ENCODE data around the gene NELFA. TPM values are rescaled to one million over a fixed set of nuclear protein-coding genes. Genes with fewer than 3 reads are reported as not detected.

NELFA gene
- total and polyA plus RNA-seq, 8 donors: 13.6 to 30.9 (median 19.1) TPM

DNA sequence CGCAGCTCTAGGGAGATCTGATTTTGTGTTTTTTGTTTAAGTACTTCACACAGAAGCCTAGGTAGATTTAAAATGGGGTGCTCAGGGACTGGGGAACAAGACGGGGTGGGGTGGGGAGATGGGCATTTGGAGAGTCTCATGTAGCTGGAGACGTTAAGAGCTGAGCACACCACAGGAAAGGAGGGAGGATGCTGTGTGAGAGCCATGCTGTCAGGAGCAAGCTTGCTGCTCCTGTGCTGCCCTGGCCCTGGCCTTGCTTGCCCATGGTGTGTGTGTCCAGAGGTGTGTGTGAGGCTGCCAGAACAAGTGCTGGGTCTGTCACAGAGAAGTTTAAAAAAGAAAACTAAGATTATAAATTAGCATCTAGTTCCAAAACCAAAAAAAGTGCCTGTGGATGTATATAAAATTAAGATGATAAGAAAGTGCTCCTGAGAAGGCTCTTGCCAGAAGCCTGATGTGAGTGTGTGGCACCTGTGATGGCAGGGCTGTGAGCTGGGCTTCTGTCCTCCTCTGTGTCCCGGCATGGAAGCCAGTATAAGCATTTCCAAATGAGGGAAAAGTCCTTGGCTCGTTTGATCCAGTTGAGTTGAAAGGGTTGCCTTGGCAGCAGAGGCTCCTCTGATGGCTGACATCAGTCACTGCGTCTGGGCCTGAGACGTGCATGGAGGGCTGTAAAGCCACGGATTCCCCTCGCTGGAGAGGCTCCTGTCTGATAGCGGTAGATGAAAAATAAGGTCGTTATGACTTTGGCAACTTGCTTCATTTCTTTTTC, 63.5 kb downstream of the NELFA start:
- TF ChIP-seq, protein P1, sequence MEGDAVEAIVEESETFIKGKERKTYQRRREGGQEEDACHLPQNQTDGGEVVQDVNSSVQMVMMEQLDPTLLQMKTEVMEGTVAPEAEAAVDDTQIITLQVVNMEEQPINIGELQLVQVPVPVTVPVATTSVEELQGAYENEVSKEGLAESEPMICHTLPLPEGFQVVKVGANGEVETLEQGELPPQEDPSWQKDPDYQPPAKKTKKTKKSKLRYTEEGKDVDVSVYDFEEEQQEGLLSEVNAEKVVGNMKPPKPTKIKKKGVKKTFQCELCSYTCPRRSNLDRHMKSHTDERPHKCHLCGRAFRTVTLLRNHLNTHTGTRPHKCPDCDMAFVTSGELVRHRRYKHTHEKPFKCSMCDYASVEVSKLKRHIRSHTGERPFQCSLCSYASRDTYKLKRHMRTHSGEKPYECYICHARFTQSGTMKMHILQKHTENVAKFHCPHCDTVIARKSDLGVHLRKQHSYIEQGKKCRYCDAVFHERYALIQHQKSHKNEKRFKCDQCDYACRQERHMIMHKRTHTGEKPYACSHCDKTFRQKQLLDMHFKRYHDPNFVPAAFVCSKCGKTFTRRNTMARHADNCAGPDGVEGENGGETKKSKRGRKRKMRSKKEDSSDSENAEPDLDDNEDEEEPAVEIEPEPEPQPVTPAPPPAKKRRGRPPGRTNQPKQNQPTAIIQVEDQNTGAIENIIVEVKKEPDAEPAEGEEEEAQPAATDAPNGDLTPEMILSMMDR (IDR thresholded peaks at IDR 0.05): no peak
- DNase-seq (no peak), ATAC-seq (no peak), FAIRE-seq (no peak)
- H3K27me3 ChIP-seq: no peaks in the 10 kb centered on the region
- intact Hi-C loops (cut with DNase I): no loop called here
- H3K9me3 ChIP-seq: no peaks in the 10 kb centered on the region
- no peak overlapping the region for H3K27ac ChIP-seq
- H3K4me3 ChIP-seq: no peak overlapping the region
- peaks cover 0 to 11% (median 5%) of the 10 kb centered on the region in 3 donors for H3K4me1 ChIP-seq
- peaks cover 0 to 9% (median 0%) of the 10 kb centered on the region in 3 donors for H3K36me3 ChIP-seq
- WGBS, 2 donors: 82% methylated on average over 11 of the region's 11 CpGs

DNA sequence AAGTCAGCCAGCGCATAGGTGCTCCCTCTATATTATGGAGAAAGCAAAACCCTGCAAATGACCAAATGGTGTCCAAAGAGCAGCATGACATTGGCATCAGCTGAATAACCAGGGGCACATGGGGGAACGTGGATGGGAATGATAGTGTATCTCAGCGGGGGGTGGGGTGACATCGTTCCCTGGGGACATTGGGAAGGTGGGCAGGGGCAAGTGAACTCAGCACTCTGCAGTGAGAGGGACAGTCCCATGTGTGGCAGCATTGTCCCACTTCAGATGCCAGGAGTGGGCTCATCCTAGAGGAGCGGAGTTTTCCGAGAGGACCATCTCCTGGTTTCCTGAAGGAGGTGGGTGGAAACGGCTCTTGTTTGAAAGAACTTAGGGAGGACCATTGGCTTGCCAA, 64.8 kb downstream of the NELFA start:
- Histone ChIP-seq H3K4me3 (no peak overlapping the region), H3K27ac (no peak overlapping the region), H3K27me3 (no peaks in the 10 kb centered on the region), H3K4me1 (peaks cover 9 to 22% (median 12%) of the 10 kb centered on the region in 3 donors), H3K36me3 (peaks cover 0 to 9% (median 0%) of the 10 kb centered on the region in 3 donors), H3K9me3 (no peaks in the 10 kb centered on the region)
- FAIRE-seq (no peak), ATAC-seq (no peak), DNase-seq (no peak)
- intact Hi-C loops (cut with DNase I): no loop called here
- WGBS, 2 donors: 95 to 97% methylated on average over 7 of the region's 7 CpGs
- TF ChIP-seq, protein P1 (IDR thresholded peaks at IDR 0.05): no peak

- H3K9me3 ChIP-seq: no peaks in the 10 kb centered on the region
- TF ChIP-seq, protein P1 (IDR thresholded peaks at IDR 0.05): no peak
- peaks cover 9 to 22% (median 15%) of the 10 kb centered on the region in 3 donors for H3K4me1 ChIP-seq
- H3K4me3 ChIP-seq: no peak overlapping the region
- intact Hi-C loops (cut with DNase I): no loop called here
- peak overlapping the region in 3 of 4 donors; percentile 26 to 62 (median 61) for H3K27ac ChIP-seq
- ATAC-seq (peak; percentile 11 to 24 (median 18)), DNase-seq (no peak), FAIRE-seq (no peak)
- H3K36me3 ChIP-seq: peaks cover 0 to 9% (median 0%) of the 10 kb centered on the region in 3 donors
- 84 to 88% methylated on average over 7 of the region's 7 CpGs for WGBS, 2 donors
- H3K27me3 ChIP-seq: no peaks in the 10 kb centered on the region
Observed at GRCh38 chr4:1940566-1940965, 68.2 kb downstream of the NELFA start.

DNA sequence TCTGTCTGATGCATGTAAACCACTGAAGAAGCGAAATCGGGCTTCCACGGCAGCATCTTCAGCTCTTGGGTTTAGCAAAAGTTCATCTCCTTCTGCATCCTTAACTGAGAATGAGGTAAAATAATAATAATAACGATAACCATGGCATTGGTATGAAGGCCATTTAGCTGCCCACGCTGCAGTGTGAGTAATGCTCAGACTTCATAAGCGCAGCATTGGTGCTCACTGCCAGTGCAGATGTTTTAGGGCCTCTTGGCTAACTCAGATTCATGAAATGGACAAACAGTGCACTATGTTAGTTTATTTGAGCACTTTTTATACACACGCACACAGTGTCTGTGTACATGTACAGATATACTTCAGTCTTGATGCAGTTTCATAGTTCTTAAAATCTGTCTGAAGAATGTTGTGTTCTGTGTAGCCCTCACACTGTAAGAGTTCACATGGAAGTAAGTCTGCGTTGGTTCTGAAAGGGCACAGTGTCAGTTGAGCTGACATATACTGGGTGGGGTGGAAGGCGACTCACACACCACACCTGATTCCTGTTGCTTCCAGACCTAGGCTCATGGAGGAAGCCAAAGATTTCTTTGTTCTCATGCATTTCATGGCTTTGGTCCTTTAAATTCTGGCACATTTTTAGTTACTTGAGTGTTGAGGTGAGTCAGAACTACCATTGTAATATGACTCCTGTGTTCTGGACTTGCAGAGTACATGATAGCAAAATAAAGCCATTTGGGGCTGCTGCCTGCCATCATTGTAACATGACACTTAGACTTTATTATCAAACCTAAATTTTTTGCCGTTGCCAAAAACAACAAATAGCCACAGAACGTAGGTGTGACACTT, 68.9 kb downstream of the NELFA start:
- H3K27me3 ChIP-seq: no peaks in the 10 kb centered on the region
- TF ChIP-seq, protein P1 (IDR thresholded peaks at IDR 0.05): no peak
- intact Hi-C loops (cut with DNase I): no loop called here
- ATAC-seq (peak; percentile 93 to 95 (median 95)), FAIRE-seq (no peak), DNase-seq (peak in 2 of 6 donors; percentile 39 to 49)
- no peaks in the 10 kb centered on the region for H3K9me3 ChIP-seq
- H3K4me3 ChIP-seq: no peak overlapping the region
- peaks cover 9 to 22% (median 15%) of the 10 kb centered on the region in 3 donors for H3K4me1 ChIP-seq
- WGBS, 2 donors: 58 to 62% methylated on average over 11 of the region's 11 CpGs
- peak overlapping the region in 3 of 4 donors; percentile 39 to 62 (median 61) for H3K27ac ChIP-seq
- peaks cover 0 to 9% (median 0%) of the 10 kb centered on the region in 3 donors for H3K36me3 ChIP-seq
